Stimulated activated CD8-positive, alpha-beta memory T cell treated with anti-CD3 and anti-CD28 coated beads, Interleukin-4, amount 100 ng/mL, for 4 hours (primary cell): ENCODE measurements around the gene SLC4A2.
"Not testable (repeated sequence)": the region's sequence is repeated elsewhere in the genome, so short reads cannot be mapped to it uniquely, and the experiment has no call there.

ENCODE experiments used
- DNase-seq, 2 donors: peaks; one replicate each; pipeline ENCODE4 v3.0.0-alpha.2; 2020; ENCODE audit warnings: low read depth in 2 of 2, low spot score in 1 of 2

Gene SLC4A2

DNA sequence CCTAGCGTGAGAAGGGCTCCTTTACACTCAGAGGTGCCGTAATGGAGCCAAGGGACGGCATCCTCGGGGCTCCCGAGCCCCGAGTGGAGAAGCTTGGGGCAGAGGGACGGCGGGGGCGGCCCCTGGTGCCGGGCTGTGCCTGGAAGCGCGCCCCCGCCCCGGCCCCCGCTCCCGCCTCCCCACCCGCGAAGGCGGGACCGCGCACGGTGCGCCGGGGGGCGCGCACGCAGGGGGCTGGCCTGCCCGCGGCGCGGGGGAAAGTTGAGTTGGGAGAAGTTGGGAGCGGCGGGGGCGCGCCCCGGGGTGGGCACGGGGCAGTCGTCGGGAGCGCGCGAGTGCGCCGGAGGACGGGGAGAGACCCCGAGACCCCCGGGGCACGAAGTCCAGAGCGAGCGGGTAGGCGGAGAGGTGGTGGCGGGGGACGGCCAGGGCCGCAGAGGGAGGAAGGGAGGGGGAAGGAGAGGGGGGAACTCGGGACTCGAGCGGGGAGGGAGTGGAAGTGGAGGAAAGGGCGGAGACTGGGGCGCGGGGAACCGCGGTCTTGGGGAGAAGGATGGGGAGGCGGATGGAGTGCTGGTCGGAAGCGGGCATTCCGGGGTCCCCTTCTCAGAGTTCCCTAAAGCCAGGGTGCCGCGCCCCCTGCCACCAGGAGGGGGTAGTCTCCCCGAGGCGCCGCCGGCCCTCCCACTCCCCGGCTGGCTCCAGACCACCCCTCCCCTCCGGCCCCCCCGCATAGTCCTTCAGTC is at the start of gene SLC4A2:
SLC4A2 (plus strand) TSS at position 223 of the 746 bp plus-strand sequence. CDS start 2,399 bp downstream, outside the sequence.
- DNase-seq = peak; percentile 44 to 48

DNA sequence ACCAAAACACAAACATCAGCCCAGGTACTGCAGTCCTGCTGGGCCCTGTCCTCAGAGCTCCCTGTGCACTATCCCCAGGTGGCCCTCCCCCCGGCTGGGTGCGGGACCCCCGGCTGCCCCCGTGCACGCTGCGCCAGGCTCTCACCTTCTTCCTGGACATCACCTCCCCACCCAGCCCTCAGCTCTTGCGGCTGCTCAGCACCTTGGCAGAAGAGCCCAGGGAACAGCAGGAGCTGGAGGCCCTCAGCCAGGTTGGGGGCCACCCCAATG is 49.4 kb upstream of the SLC4A2 start:
- DNase-seq = no peak

DNA sequence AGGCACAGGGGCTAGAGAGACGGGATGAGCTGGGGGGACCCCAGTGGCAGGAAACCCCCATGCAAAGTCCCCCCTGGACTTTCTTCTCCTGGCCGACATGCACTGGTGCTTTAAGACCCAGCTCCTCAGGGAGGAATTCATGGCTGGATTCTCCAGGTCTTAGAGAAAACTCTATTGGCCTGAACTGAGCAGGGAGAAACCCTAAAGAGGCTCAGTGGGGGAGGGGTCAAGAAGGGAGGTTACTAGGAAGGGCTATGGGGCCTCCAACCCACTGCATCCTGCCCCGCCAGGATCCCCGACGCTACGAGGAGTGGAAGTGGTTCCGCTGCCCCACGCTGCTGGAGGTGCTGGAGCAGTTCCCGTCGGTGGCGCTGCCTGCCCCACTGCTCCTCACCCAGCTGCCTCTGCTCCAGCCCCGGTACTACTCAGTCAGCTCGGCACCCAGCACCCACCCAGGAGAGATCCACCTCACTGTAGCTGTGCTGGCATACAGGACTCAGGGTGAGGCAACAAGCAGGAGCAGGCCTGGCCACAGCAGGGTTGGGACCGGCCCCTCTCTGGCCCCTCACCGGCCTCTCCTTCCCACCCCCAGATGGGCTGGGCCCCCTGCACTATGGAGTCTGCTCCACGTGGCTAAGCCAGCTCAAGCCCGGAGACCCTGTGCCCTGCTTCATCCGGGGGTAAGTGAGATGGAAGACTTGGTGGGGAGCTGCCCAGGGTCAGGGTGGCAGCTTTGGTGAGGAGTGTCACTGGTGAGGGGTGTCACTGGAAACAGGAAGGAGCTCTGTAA is 48.9 kb upstream of the SLC4A2 start:
- no peak for DNase-seq

GRCh38 chr7:151011097-151011409 is 48.3 kb upstream of the SLC4A2 start:
- no peak for DNase-seq

- not testable (repeated sequence) for DNase-seq
These were observed 47.8 kb upstream of the SLC4A2 start for GRCh38 chr7:151011616-151012015.

GRCh38 chr7:151012031-151012692 is 47.2 kb upstream of the SLC4A2 start:
- no peak for DNase-seq

GRCh38 chr7:151012911-151013347 is 46.5 kb upstream of the SLC4A2 start:
- no peak for DNase-seq

GRCh38 chr7:151013356-151013732 is 46.0 kb upstream of the SLC4A2 start:
- DNase-seq = no peak

- DNase-seq = peak; percentile 57 to 63
These were observed 45.5 kb upstream of the SLC4A2 start for GRCh38 chr7:151013733-151014497.

DNA sequence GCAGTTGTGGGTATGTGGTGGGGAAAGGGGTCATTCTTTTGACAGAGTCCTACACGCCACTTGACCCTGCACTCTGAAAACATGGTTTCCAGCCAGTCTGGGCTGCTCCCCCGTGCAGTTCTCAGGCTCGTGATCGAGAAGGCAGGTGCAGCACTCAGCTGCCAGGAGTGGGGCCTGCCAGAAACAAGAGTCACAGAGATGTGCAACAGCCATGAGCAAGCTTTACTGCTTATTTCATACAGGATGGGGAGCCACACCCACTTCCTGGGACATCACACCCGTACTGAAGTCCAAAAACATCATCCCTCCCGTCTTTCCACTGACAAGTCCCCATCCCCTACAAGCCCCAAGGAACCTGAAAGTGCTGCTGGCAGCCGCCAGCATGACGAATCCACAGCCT is 44.4 kb upstream of the SLC4A2 start:
- no peak for DNase-seq

- no peak for DNase-seq
These were observed 43.4 kb upstream of the SLC4A2 start for GRCh38 chr7:151015967-151016366.

DNA sequence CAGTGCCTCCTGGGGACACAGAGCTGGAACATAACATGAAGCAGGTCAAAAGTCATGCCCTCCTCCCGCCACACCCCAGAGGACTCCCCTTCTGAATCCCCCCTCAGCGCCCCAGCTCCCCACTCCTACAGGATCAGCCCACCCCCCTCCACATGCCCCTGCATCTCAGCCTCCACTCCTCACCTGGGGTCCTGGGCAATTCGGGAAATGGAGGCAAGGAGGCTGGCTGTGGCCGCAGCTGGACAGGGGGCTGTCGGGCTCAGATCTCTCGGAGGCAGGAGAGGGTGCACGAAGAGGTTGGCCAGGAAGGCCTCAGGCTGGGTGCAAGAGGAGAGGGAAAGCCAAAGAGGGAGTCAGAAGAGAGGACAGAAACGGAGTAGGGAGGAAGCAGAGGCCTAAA is 42.9 kb upstream of the SLC4A2 start:
- no peak for DNase-seq

DNA sequence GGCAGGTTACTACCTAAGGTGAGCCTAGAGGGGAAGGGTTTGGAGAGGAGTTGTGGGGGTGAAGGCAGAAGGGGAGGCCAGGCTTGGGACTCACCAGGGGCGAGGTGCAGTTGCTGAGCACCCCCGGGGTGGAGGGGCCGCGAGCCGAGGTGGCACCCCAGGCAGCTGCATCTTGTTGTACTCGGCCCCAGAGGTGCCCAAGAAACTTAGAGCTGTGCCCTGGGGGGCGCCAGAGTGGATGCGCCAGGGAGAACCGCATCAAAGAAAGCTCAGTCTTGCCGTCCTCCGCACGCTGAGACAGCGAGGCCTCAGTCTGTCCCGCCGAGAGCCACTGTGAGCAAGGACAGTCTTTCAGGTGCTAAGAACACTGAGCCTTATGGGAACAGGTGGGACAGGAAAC is 42.4 kb upstream of the SLC4A2 start:
- no peak for DNase-seq

- no peak for DNase-seq
These were observed 41.9 kb upstream of the SLC4A2 start for GRCh38 chr7:151017370-151017952.

- peak; percentile 60 to 71 for DNase-seq
These were observed 41.4 kb upstream of the SLC4A2 start for GRCh38 chr7:151017953-151018420.

DNA sequence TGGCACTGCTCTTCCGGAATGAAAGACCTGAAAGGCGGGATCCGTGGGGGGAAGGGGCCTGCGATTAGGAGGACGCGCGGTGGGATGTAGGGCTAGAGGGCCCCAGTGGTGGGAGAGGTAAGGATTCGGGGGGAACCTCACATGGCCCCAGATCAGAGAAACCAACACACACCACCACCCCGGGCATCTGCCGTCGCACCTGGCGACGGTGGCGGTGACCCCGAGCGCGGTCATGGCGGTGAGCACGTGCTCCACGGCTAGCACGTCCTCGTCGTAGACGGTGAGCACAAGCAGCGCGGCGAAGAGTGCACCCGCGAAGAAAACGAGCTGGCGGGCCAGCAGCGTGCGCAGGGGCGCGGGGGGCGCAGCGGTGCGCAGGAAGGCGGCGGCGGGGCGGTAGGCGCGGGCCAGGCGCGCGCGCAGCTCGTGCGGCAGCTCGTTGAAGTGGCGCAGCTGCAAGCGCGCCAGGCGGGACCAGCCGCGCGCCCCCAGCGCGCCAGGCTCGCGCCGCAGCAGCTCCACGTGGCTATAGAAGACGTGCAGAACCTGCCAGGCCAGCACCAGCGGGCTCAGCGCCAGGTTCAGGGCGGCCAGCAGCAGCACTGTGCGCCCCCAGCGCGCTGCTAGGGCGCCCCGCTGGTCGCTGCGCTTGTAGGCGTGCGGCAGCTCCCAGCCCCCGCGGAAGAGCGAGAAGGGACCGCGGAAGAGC is 40.8 kb upstream of the SLC4A2 start:
- DNase-seq = no peak

- no peak for DNase-seq
These were observed 40.3 kb upstream of the SLC4A2 start for GRCh38 chr7:151019130-151019447.

- DNase-seq = no peak
These were observed 39.2 kb upstream of the SLC4A2 start for GRCh38 chr7:151020231-151020630.

DNA sequence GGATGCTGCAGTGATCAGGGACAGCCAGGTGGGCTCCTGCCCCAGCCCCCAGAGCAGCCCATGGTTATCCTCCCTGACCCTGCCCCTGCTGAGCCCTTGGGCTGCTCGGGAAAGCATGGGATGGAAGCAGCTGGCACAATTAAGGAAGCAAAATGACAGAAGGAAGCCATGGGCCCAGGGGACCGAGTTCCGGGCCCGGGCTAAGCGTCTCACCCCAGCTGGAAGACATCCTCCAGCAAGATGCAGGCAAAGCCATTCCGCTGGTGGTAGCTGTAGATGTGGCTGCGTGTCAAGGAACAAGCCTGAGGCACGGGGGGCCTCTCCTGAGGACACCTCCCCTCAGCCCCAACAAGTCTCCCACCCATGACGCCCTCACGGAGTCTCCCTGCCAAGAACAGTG is 36.2 kb upstream of the SLC4A2 start:
- no peak for DNase-seq

DNA sequence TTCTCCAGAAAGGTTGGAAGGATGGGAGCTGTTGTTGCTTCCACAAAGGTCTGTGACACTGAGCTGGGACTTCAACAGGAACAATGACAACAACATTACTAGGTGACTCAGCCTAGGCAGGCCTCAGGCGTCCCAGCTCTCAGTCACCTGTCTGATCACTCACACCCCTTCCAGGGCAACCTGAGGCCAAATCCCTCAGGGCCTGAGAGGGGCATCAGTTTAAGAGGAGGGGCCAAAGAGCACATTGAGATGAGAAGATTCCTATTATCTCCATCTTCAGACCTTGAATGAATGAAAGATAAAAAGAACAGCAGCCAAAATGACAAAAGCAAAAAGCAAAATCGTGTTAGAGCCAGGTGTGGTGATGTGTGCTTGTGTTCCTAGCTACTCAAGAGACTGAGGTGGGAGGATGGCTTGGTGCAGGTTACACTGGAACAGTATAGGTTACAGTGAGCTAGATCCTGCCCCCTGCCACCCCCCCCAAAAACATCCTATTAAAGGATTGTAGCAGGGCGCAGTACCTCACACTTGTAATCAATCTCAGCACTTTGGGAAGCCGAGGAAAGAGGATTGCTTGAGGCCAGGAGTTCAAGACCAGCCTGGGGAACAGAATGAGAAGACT is 34.8 kb upstream of the SLC4A2 start, which contains the start of gene ATG9B:
ATG9B (minus strand) TSS at position 60 of the 622 bp plus-strand sequence. CDS start 71 bp downstream, outside the sequence.
- no peak for DNase-seq
